HEK293 (cell line): ENCODE measurements around the gene PTPRH.

ENCODE experiments used
- CTCF ChIA-PET: fragments of 350-600 bp; formaldehyde crosslinking; extraction: SDS; loops from one replicate; lab custom pipeline; 2021; ENCODE audit warnings: antibody characterized with exemption; lab: Yijun Ruan, JAX
- POLR2A ChIA-PET: fragments of 300-600 bp; formaldehyde crosslinking; extraction: SDS; loops from one replicate; lab custom pipeline; 2020; ENCODE audit warnings: antibody characterized with exemption, inconsistent platforms; lab: Yijun Ruan, JAX
- H3K27ac ChIP-seq: fragments of 200-500 bp; sonication (Bioruptor generic); 2 replicates; pipeline ENCODE4 v1.5.1; 2014; ENCODE audit warnings: low read depth, low read length, control low read depth, inconsistent platforms; ENCODE audit errors: extremely low read depth
- H3K36me3 ChIP-seq, 2 experiments: fragments of 200-500 bp in 1 of 2; sonication (Bioruptor generic) in 1 of 2; 1 replicate in 1 of 2; 2 replicates in 1 of 2; pipeline ENCODE4 v1.5.1; 2014 to 2017; ENCODE audit warnings: inconsistent platforms in 2 of 2, low read length in 2 of 2; ENCODE audit not compliant: control insufficient read depth in 2 of 2, insufficient read depth in 1 of 2
- H3K4me1 ChIP-seq: fragments of 200-500 bp; sonication (Bioruptor generic); 2 replicates; pipeline ENCODE4 v1.5.1; 2014; ENCODE audit warnings: mild to moderate bottlenecking, low read length, inconsistent platforms; ENCODE audit not compliant: control insufficient read depth, insufficient read depth
- H3K4me3 ChIP-seq: 2 replicates; pipeline ENCODE4 v1.5.1; 2011; ENCODE audit warnings: low read depth, mild to moderate bottlenecking, control low read depth, low read length, moderate library complexity
- H3K9me3 ChIP-seq: fragments of 200-500 bp; sonication (Bioruptor generic); 2 replicates; pipeline ENCODE4 v1.5.1; 2014; ENCODE audit warnings: low read depth, low read length, inconsistent platforms; ENCODE audit not compliant: control insufficient read depth, insufficient read depth
- GLIS1 ChIP-seq: fragments of 450-650 bp; formaldehyde crosslinking; IDR thresholded peaks from 2 replicates; pipeline ENCODE4 v1.5.1; 2016; ENCODE audit warnings: missing biosample characterization, missing genetic modification characterization
- KLF10 ChIP-seq: fragments of 450-650 bp; IDR thresholded peaks from 2 replicates; pipeline ENCODE4 v1.5.1; 2018; ENCODE audit warnings: missing biosample characterization, mild to moderate bottlenecking, missing genetic modification characterization
- ZBTB21 ChIP-seq: fragments of 450-650 bp; formaldehyde crosslinking; IDR thresholded peaks from 2 replicates; pipeline ENCODE4 v1.5.1; 2017; ENCODE audit warnings: missing biosample characterization, missing genetic modification characterization
- ZFHX2 ChIP-seq: fragments of 450-650 bp; formaldehyde crosslinking; conservative IDR thresholded peaks from 2 replicates; pipeline ENCODE4 v1.5.1; 2016; ENCODE audit warnings: missing biosample characterization, missing genetic modification characterization
- ZFP41 ChIP-seq: fragments of 450-650 bp; formaldehyde crosslinking; IDR thresholded peaks from 2 replicates; pipeline ENCODE4 v1.5.1; 2016; ENCODE audit warnings: missing biosample characterization, missing genetic modification characterization, borderline replicate concordance
- ZIC2 ChIP-seq: fragments of 450-650 bp; formaldehyde crosslinking; IDR thresholded peaks from 2 replicates; pipeline ENCODE4 v1.5.1; 2016; ENCODE audit warnings: missing biosample characterization, missing genetic modification characterization
- ZNF169 ChIP-seq: fragments of 450-650 bp; formaldehyde crosslinking; IDR thresholded peaks from 2 replicates; pipeline ENCODE4 v1.5.1; 2016; ENCODE audit warnings: missing biosample characterization, missing genetic modification characterization
- ZNF223 ChIP-seq: fragments of 450-650 bp; formaldehyde crosslinking; IDR thresholded peaks from 2 replicates; pipeline ENCODE4 v1.5.1; 2016; ENCODE audit warnings: missing biosample characterization, missing genetic modification characterization
- ZNF335 ChIP-seq: fragments of 450-650 bp; formaldehyde crosslinking; conservative IDR thresholded peaks from 2 replicates; pipeline ENCODE4 v1.5.1; 2016; ENCODE audit warnings: missing biosample characterization, missing genetic modification characterization
- ZNF549 ChIP-seq: fragments of 450-650 bp; IDR thresholded peaks from 2 replicates; pipeline ENCODE4 v1.5.1; 2018; ENCODE audit warnings: missing biosample characterization, missing genetic modification characterization, mild to moderate bottlenecking, inconsistent platforms, moderate library complexity
- TF ChIP-seq, protein P1 (sequence below): fragments of 450-650 bp; formaldehyde crosslinking; IDR thresholded peaks from 2 replicates; pipeline ENCODE4 v1.5.1; 2016; ENCODE audit warnings: missing biosample characterization, missing genetic modification characterization
- TF ChIP-seq, protein P2 (sequence below): fragments of 450-650 bp; formaldehyde crosslinking; IDR thresholded peaks from 2 replicates; pipeline ENCODE4 v1.5.0; 2017; ENCODE audit warnings: missing biosample characterization, missing genetic modification characterization, borderline replicate concordance
- TF ChIP-seq, protein P3 (sequence below): fragments of 450-650 bp; formaldehyde crosslinking; IDR thresholded peaks from 2 replicates; pipeline ENCODE4 v1.5.1; 2016; ENCODE audit warnings: missing biosample characterization, missing genetic modification characterization
- TF ChIP-seq, protein P4 (sequence below): fragments of 450-650 bp; formaldehyde crosslinking; IDR thresholded peaks from 2 replicates; pipeline ENCODE4 v1.5.1; 2016; ENCODE audit warnings: missing biosample characterization, missing genetic modification characterization
- TF ChIP-seq, protein P5 (sequence below): fragments of 450-650 bp; formaldehyde crosslinking; IDR thresholded peaks from 2 replicates; pipeline ENCODE4 v1.5.1; 2016; ENCODE audit warnings: missing biosample characterization, missing genetic modification characterization

Gene PTPRH

DNA sequence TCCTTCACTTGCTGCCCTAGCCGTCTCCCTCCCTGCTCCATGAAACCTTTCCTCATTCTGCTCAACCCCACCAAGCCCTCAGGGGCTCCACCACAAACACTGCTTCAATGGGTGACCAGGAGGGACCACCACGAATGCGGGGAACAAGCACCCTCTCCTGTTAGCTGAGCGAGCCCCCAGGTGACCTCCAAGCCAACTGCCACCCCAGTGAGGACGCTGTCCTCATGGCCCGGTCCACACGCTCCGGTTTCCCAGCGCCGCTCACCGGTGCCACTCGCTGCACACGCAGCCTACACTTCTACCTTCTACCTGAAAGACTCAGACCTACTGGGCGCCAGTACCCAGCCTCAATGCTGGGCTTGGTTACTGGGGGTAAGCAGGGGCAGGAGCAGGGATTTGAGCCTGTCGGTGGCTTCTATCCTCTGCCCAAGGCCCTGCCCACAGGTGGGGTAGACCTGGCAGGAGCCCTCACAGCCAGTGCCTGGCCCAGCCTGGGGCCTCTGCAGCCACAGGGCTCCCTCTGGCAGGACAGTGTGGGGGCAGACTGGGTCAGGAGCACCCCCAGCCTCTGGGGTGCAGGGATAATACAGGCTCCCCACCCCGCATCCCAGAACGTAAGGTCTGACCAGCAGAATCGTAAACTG is 20.0 kb upstream of the PTPRH start:
- Histone ChIP-seq H3K4me1 (no peaks in the 10 kb centered on the region), H3K27ac (no peak overlapping the region), H3K36me3 (peaks cover 4 to 72% of the 10 kb centered on the region in 2 experiments; a peak in 2 of 3 replicates), H3K4me3 (no peak overlapping the region), H3K9me3 (no peaks in the 10 kb centered on the region)
- CTCF ChIA-PET, result no interaction called here
- TF ChIP-seq, protein P1, sequence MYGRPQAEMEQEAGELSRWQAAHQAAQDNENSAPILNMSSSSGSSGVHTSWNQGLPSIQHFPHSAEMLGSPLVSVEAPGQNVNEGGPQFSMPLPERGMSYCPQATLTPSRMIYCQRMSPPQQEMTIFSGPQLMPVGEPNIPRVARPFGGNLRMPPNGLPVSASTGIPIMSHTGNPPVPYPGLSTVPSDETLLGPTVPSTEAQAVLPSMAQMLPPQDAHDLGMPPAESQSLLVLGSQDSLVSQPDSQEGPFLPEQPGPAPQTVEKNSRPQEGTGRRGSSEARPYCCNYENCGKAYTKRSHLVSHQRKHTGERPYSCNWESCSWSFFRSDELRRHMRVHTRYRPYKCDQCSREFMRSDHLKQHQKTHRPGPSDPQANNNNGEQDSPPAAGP, result no peak
- TF ChIP-seq ZNF223 (tag by site-specific recombination) (no peak), ZBTB21 (tag by site-specific recombination) (no peak)
- POLR2A ChIA-PET, result no interaction called here

DNA sequence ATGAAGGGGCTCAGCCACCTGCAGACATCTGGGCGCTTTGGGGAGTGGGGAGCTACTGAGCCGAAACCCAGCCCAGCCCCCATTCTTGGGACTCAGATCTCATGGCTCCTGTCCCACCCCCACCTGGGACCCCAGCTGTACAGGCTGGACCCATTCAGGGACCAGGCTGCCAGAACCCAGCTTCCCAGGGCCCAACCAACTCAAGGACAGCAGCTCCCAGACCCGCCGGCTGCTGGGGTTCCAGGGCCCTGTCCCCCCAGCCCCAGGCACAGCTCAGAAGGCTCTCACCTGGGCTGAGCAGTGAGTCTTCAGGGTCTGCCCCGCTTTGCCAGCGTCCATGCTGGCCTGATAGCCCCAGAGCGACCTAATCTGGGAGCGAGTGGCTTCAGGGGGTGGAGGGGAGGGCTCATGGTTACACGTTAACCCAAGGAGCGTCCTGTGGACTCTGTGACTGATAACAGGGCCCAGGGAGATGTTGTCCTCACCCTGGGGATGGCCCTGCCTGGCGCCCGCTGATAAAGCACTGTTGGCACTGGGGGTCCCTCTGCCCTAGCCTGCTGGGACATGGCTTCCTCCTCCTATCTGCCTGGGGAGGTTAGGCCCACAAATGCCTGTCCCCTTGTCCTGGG is 19.2 kb upstream of the PTPRH start, which contains the start of gene TMEM86B:
TSS of gene TMEM86B (minus strand) at position 361 of the 629 bp plus-strand sequence. CDS start at position 339, 22 bp downstream.
- TF ChIP-seq ZNF169 (tag by site-specific recombination), result no peak
- TF ChIP-seq ZNF549, result no peak
- TF ChIP-seq ZNF335 (tag by site-specific recombination), result no peak
- TF ChIP-seq ZIC2 (tag by site-specific recombination), result no peak
- TF ChIP-seq, all 188 proteins: peak for 0
- H3K36me3 ChIP-seq, result peaks cover 0 to 69% of the 10 kb centered on the region in 2 experiments; a peak in 2 of 3 replicates
- H3K4me1 ChIP-seq, result no peaks in the 10 kb centered on the region
- H3K27ac ChIP-seq, result no peak within 1 kb of the TSS
- CTCF ChIA-PET, result interaction anchor here (0.7 kb wide), 2 partner anchors 15 to 189 kb away, joined by 3 read pairs; no protein-coding TSS in a partner anchor
- no peaks in the 10 kb centered on the region for H3K9me3 ChIP-seq
- H3K4me3 ChIP-seq, result no peak within 1 kb of the TSS
- POLR2A ChIA-PET, result no interaction called here

DNA sequence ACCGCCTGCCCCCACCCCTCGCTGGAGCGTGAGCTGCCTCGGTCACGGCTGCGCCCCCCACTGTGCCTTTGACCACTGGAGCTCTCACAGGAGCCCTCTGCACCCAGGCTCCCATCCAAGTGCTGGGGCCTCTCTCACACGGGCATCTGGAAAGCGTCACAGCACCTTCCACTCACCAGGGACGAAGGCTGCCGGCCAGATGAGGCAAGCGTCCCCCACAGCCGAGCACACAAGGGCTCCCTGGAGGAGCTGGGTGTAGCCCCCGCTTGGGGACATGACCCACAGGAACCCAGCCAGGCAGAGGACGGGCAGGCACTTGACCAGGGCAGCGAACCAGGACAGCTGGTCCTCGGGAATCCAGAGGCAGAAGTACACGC is 18.7 kb upstream of the PTPRH start:
- TF ChIP-seq, protein P2, sequence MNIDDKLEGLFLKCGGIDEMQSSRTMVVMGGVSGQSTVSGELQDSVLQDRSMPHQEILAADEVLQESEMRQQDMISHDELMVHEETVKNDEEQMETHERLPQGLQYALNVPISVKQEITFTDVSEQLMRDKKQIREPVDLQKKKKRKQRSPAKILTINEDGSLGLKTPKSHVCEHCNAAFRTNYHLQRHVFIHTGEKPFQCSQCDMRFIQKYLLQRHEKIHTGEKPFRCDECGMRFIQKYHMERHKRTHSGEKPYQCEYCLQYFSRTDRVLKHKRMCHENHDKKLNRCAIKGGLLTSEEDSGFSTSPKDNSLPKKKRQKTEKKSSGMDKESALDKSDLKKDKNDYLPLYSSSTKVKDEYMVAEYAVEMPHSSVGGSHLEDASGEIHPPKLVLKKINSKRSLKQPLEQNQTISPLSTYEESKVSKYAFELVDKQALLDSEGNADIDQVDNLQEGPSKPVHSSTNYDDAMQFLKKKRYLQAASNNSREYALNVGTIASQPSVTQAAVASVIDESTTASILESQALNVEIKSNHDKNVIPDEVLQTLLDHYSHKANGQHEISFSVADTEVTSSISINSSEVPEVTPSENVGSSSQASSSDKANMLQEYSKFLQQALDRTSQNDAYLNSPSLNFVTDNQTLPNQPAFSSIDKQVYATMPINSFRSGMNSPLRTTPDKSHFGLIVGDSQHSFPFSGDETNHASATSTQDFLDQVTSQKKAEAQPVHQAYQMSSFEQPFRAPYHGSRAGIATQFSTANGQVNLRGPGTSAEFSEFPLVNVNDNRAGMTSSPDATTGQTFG, result no peak
- TF ChIP-seq GLIS1 (tag by site-specific recombination) (peak; percentile 30; the same call in 1 of the 2 replicates), ZFHX2 (tag by site-specific recombination) (no peak), KLF10 (tag by site-specific recombination) (no peak), ZFP41 (no peak)
- TF ChIP-seq, protein P3, sequence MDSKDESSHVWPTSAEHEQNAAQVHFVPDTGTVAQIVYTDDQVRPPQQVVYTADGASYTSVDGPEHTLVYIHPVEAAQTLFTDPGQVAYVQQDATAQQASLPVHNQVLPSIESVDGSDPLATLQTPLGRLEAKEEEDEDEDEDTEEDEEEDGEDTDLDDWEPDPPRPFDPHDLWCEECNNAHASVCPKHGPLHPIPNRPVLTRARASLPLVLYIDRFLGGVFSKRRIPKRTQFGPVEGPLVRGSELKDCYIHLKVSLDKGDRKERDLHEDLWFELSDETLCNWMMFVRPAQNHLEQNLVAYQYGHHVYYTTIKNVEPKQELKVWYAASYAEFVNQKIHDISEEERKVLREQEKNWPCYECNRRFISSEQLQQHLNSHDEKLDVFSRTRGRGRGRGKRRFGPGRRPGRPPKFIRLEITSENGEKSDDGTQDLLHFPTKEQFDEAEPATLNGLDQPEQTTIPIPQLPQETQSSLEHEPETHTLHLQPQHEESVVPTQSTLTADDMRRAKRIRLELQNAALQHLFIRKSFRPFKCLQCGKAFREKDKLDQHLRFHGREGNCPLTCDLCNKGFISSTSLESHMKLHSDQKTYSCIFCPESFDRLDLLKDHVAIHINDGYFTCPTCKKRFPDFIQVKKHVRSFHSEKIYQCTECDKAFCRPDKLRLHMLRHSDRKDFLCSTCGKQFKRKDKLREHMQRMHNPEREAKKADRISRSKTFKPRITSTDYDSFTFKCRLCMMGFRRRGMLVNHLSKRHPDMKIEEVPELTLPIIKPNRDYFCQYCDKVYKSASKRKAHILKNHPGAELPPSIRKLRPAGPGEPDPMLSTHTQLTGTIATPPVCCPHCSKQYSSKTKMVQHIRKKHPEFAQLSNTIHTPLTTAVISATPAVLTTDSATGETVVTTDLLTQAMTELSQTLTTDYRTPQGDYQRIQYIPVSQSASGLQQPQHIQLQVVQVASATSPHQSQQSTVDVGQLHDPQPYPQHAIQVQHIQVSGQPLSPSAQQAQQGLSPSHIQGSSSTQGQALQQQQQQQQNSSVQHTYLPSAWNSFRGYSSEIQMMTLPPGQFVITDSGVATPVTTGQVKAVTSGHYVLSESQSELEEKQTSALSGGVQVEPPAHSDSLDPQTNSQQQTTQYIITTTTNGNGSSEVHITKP (tag by site-specific recombination), result no peak
- TF ChIP-seq, protein P4, sequence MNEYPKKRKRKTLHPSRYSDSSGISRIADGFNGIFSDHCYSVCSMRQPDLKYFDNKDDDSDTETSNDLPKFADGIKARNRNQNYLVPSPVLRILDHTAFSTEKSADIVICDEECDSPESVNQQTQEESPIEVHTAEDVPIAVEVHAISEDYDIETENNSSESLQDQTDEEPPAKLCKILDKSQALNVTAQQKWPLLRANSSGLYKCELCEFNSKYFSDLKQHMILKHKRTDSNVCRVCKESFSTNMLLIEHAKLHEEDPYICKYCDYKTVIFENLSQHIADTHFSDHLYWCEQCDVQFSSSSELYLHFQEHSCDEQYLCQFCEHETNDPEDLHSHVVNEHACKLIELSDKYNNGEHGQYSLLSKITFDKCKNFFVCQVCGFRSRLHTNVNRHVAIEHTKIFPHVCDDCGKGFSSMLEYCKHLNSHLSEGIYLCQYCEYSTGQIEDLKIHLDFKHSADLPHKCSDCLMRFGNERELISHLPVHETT (tag by site-specific recombination), result no peak
- TF ChIP-seq, protein P5, sequence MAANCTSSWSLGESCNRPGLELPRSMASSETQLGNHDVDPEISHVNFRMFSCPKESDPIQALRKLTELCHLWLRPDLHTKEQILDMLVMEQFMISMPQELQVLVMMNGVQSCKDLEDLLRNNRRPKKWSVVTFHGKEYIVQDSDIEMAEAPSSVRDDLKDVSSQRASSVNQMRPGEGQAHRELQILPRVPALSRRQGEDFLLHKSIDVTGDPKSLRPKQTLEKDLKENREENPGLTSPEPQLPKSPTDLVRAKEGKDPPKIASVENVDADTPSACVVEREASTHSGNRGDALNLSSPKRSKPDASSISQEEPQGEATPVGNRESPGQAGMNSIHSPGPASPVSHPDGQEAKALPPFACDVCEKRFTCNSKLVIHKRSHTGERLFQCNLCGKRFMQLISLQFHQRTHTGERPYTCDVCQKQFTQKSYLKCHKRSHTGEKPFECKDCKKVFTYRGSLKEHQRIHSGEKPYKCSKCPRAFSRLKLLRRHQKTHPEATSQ (tag by site-specific recombination), result no peak
- no peak overlapping the region for H3K4me3 ChIP-seq
- POLR2A ChIA-PET, result no interaction called here
- H3K9me3 ChIP-seq, result no peaks in the 10 kb centered on the region
- CTCF ChIA-PET, result interaction anchor here (0.7 to 1.0 kb wide), 3 partner anchors 14 to 189 kb away, joined by 3 read pairs; no protein-coding TSS in a partner anchor
- H3K27ac ChIP-seq, result no peak overlapping the region
- H3K4me1 ChIP-seq, result no peaks in the 10 kb centered on the region
- peaks cover 0 to 65% of the 10 kb centered on the region in 2 experiments; a peak in 2 of 3 replicates for H3K36me3 ChIP-seq
